ENCODE measurements around the gene IER5L.

Gene IER5L

GRCh38 chr9:129184219-129184524 is 6.1 kb upstream of the IER5L start:
- ATAC-seq = no peak
- TF ChIP-seq ISL1 (CRISPR knock-in tag; IDR thresholded peaks at IDR 0.05) = no peak
- no peak for TF ChIP-seq BACH2 (CRISPR knock-in tag; IDR thresholded peaks at IDR 0.05; ENCODE audit: borderline replicate concordance)
- TF ChIP-seq ZNF565 (CRISPR knock-in tag; conservative IDR thresholded peaks at IDR 0.05; ENCODE audit: low read depth) = no peak
- no peak for TF ChIP-seq ZNF8 (CRISPR knock-in tag; IDR thresholded peaks at IDR 0.05)
- no peak for TF ChIP-seq RARB (CRISPR knock-in tag; IDR thresholded peaks at IDR 0.05)
- TF ChIP-seq ESRRG (CRISPR knock-in tag; IDR thresholded peaks at IDR 0.05) = no peak
- no peak for TF ChIP-seq POU6F1 (CRISPR knock-in tag; IDR thresholded peaks at IDR 0.05; ENCODE audit: borderline replicate concordance, low read depth)
- TF ChIP-seq ZFP3 (CRISPR knock-in tag; IDR thresholded peaks at IDR 0.05) = no peak
- no peak for TF ChIP-seq TCF4 (CRISPR knock-in tag; IDR thresholded peaks at IDR 0.05; ENCODE audit: borderline replicate concordance)
- no peak for TF ChIP-seq ZNF70 (CRISPR knock-in tag; IDR thresholded peaks at IDR 0.05)
- TF ChIP-seq ZC3H10 (CRISPR knock-in tag; IDR thresholded peaks at IDR 0.05) = no peak

- TF ChIP-seq CSDC2 (CRISPR knock-in tag; IDR thresholded peaks at IDR 0.05) = no peak
- no peak for TF ChIP-seq PATZ1 (CRISPR knock-in tag; IDR thresholded peaks at IDR 0.05; ENCODE audit: borderline replicate concordance)
- no peak for TF ChIP-seq POU6F1 (CRISPR knock-in tag; IDR thresholded peaks at IDR 0.05; ENCODE audit: borderline replicate concordance, low read depth)
- no peak for TF ChIP-seq ZC3H10 (CRISPR knock-in tag; IDR thresholded peaks at IDR 0.05)
- no peak for TF ChIP-seq TOX (CRISPR knock-in tag; IDR thresholded peaks at IDR 0.05; ENCODE audit: borderline replicate concordance)
- no peak for TF ChIP-seq ZFP3 (CRISPR knock-in tag; IDR thresholded peaks at IDR 0.05)
- no peak for TF ChIP-seq TSHZ2 (CRISPR knock-in tag; IDR thresholded peaks at IDR 0.05)
- TF ChIP-seq ZNF8 (CRISPR knock-in tag; IDR thresholded peaks at IDR 0.05) = no peak
- no peak for TF ChIP-seq ESRRG (CRISPR knock-in tag; IDR thresholded peaks at IDR 0.05)
- TF ChIP-seq BACH2 (CRISPR knock-in tag; IDR thresholded peaks at IDR 0.05; ENCODE audit: borderline replicate concordance) = no peak
- no peak for TF ChIP-seq PPARA (CRISPR knock-in tag; IDR thresholded peaks at IDR 0.05; ENCODE audit: borderline replicate concordance)
- TF ChIP-seq RARB (CRISPR knock-in tag; IDR thresholded peaks at IDR 0.05) = no peak
- no peak for TF ChIP-seq CREB5 (CRISPR knock-in tag; IDR thresholded peaks at IDR 0.05; ENCODE audit: low read depth)
- no peak for TF ChIP-seq GLIS3 (CRISPR knock-in tag; IDR thresholded peaks at IDR 0.05)
- no peak for TF ChIP-seq ISL1 (CRISPR knock-in tag; IDR thresholded peaks at IDR 0.05)
- no peak for TF ChIP-seq ARNTL (CRISPR knock-in tag; IDR thresholded peaks at IDR 0.05; ENCODE audit: borderline replicate concordance, low read depth)
- no peak for TF ChIP-seq TCF4 (CRISPR knock-in tag; IDR thresholded peaks at IDR 0.05; ENCODE audit: borderline replicate concordance)
- TF ChIP-seq CSRNP3 (CRISPR knock-in tag; IDR thresholded peaks at IDR 0.05) = no peak
- no peak for TF ChIP-seq ZNF565 (CRISPR knock-in tag; conservative IDR thresholded peaks at IDR 0.05; ENCODE audit: low read depth)
- peak; percentile 20; the same call in 1 of the 3 replicates for ATAC-seq
These were observed 5.6 kb upstream of the IER5L start for GRCh38 chr9:129183495-129184218.
